H1 (cell line): ENCODE data around the gene SMARCB1. TPM values are rescaled to one million over a fixed set of nuclear protein-coding genes. Genes with fewer than 3 reads are reported as not detected.

Experiments
- CTCF ChIA-PET: fragments of 300-600 bp; sonication (Branson Sonifier 250); formaldehyde crosslinking; loops from one replicate; lab custom pipeline; 2021; ENCODE audit not compliant: partially characterized antibody; lab: Charles Lee
- POLR2A ChIA-PET: fragments of 300-600 bp; sonication (Branson Sonifier 250); formaldehyde crosslinking; loops from one replicate; lab custom pipeline; 2021; ENCODE audit warnings: inconsistent platforms; ENCODE audit not compliant: partially characterized antibody; lab: Charles Lee
- DNase-seq, 2 experiments: peaks; one replicate each; pipeline versions ENCODE4 v3.0.0 to v3.0.0-alpha.2; 2010 to 2022; ENCODE audit warnings: low spot score in 2 of 2, low read depth in 1 of 2, mixed read lengths in 1 of 2
- FAIRE-seq: peaks from 2 replicates; lab custom pipeline; 2011; peaks lifted over from hg19 to GRCh38; lab: Jason Lieb, UNC
- H2AFZ ChIP-seq: 2 replicates; pipeline ENCODE4 v1.8.1; 2012; ENCODE audit warnings: low read length, inconsistent platforms
- H2AK5ac ChIP-seq: 2 replicates; pipeline ENCODE4 v1.6.1; 2013; ENCODE audit warnings: low read depth, low read length
- H2BK120ac ChIP-seq: replicated peaks from 2 replicates; pipeline ENCODE3; 2013; ENCODE audit warnings: low read depth, low read length, inconsistent platforms
- H2BK12ac ChIP-seq: 2 replicates; pipeline ENCODE4 v1.6.1; 2013; ENCODE audit warnings: low read depth, low read length
- H2BK15ac ChIP-seq: 2 replicates; pipeline ENCODE4 v1.6.1; 2013; ENCODE audit warnings: low read length
- H2BK20ac ChIP-seq: 2 replicates; pipeline ENCODE4 v1.6.1; 2013; ENCODE audit warnings: low read length
- H2BK5ac ChIP-seq: 2 replicates; pipeline ENCODE4 v1.6.1; 2013; ENCODE audit warnings: low read depth, low read length
- H3K14ac ChIP-seq: 2 replicates; pipeline ENCODE4 v1.6.1; 2013; ENCODE audit warnings: inconsistent platforms; ENCODE audit not compliant: insufficient read length
- H3K18ac ChIP-seq: 2 replicates; pipeline ENCODE4 v1.6.1; 2013; ENCODE audit warnings: low read length; ENCODE audit errors: extremely low read depth
- H3K23ac ChIP-seq: 2 replicates; pipeline ENCODE4 v1.6.1; 2013; ENCODE audit warnings: inconsistent platforms; ENCODE audit not compliant: insufficient read length
- H3K23me2 ChIP-seq: 2 replicates; pipeline ENCODE4 v1.6.1; 2013; ENCODE audit warnings: low read depth, low read length
- H3K27ac ChIP-seq: 2 replicates; pipeline ENCODE4 v1.6.1; 2011; ENCODE audit warnings: low read depth, low read length, inconsistent platforms
- H3K27me3 ChIP-seq, 4 experiments: replicated peaks in 1 of 4; 1 replicate in 1 of 4; 2 replicates in 3 of 4; pipeline versions ENCODE4 v1.6.1 to v1.8.1; 2011 to 2013; ENCODE audit warnings: low read length in 3 of 4, mild to moderate bottlenecking in 3 of 4, inconsistent platforms in 2 of 4, mixed read lengths in 2 of 4, moderate library complexity in 1 of 4; ENCODE audit not compliant: control insufficient read depth in 3 of 4, insufficient read depth in 3 of 4; ENCODE audit errors: extremely low read depth in 1 of 4
- H3K36me3 ChIP-seq, 4 experiments: 2 replicates each; pipeline versions ENCODE4 v1.6.1 to v1.8.1; 2011 to 2013; ENCODE audit warnings: mild to moderate bottlenecking in 4 of 4, low read length in 3 of 4, moderate library complexity in 2 of 4, control low read depth in 1 of 4, inconsistent platforms in 1 of 4; ENCODE audit not compliant: insufficient read depth in 4 of 4, control insufficient read depth in 2 of 4
- H3K4ac ChIP-seq: replicated peaks from 2 replicates; pipeline ENCODE3; 2013; ENCODE audit warnings: low read length, low read depth, mixed read lengths, inconsistent platforms; ENCODE audit not compliant: insufficient read length
- H3K4me1 ChIP-seq, 4 experiments: replicated peaks in 1 of 4; 1 replicate in 1 of 4; 2 replicates in 3 of 4; pipeline versions ENCODE4 v1.6.1 to v1.8.1; 2011 to 2013; ENCODE audit warnings: low read length in 3 of 4, inconsistent platforms in 2 of 4, mixed read lengths in 1 of 4; ENCODE audit not compliant: insufficient read depth in 4 of 4, control insufficient read depth in 3 of 4
- H3K4me2 ChIP-seq, 2 experiments: 2 replicates each; pipeline versions ENCODE4 v1.6.1 to v1.8.1; 2011 to 2013; ENCODE audit warnings: low read depth in 2 of 2, low read length in 2 of 2, control low read depth in 1 of 2, inconsistent platforms in 1 of 2, mild to moderate bottlenecking in 1 of 2; ENCODE audit not compliant: insufficient read depth in 1 of 2
- H3K4me3 ChIP-seq, 4 experiments: fragments of 200-600, 300-600 bp in 1 of 4; sonication (generic), shearing (Covaris generic), sonication (Bioruptor Twin) in 1 of 4; 2 replicates each; pipeline versions ENCODE4 v1.5.1 to v1.8.1; 2011 to 2016; ENCODE audit warnings: low read length in 4 of 4, low read depth in 3 of 4, control low read depth in 2 of 4, inconsistent platforms in 2 of 4, mild to moderate bottlenecking in 2 of 4, mixed read lengths in 1 of 4, moderate library complexity in 1 of 4; ENCODE audit not compliant: insufficient read depth in 2 of 4; ENCODE audit errors: extremely low read depth in 1 of 4
- H3K56ac ChIP-seq: replicated peaks from 2 replicates; pipeline ENCODE3; 2013; ENCODE audit warnings: low read depth, mild to moderate bottlenecking, mixed read lengths, low read length, inconsistent platforms; ENCODE audit not compliant: insufficient read length
- H3K79me1 ChIP-seq: 2 replicates; pipeline ENCODE4 v1.6.1; 2013; ENCODE audit warnings: low read depth, low read length, control low read depth
- H3K79me2 ChIP-seq, 2 experiments: 2 replicates each; pipeline versions ENCODE4 v1.6.1 to v1.8.1; 2012 to 2013; ENCODE audit warnings: low read length in 2 of 2, mild to moderate bottlenecking in 2 of 2, inconsistent platforms in 1 of 2; ENCODE audit not compliant: insufficient read depth in 2 of 2, control insufficient read depth in 1 of 2
- H3K9ac ChIP-seq, 4 experiments: replicated peaks in 1 of 4; 1 replicate in 1 of 4; 2 replicates in 3 of 4; pipeline versions ENCODE4 v1.6.1 to v1.8.1; 2011 to 2013; ENCODE audit warnings: low read depth in 3 of 4, low read length in 3 of 4, control low read depth in 2 of 4, mild to moderate bottlenecking in 2 of 4, moderate library complexity in 2 of 4, inconsistent platforms in 1 of 4; ENCODE audit errors: extremely low read depth in 1 of 4
- H3K9me3 ChIP-seq, 2 experiments: 2 replicates each; pipeline versions ENCODE4 v1.6.1 to v1.8.1; 2012 to 2013; ENCODE audit warnings: mild to moderate bottlenecking in 2 of 2, moderate library complexity in 2 of 2, control low read depth in 1 of 2, inconsistent platforms in 1 of 2, low read depth in 1 of 2, low read length in 1 of 2, mixed read lengths in 1 of 2; ENCODE audit not compliant: insufficient read depth in 2 of 2
- H4K20me1 ChIP-seq, 2 experiments: replicated peaks in 1 of 2; 2 replicates each; pipeline versions ENCODE3 to v1.8.1; 2011 to 2013; ENCODE audit warnings: inconsistent platforms in 2 of 2, low read length in 2 of 2, mild to moderate bottlenecking in 1 of 2; ENCODE audit not compliant: insufficient read depth in 2 of 2, control insufficient read depth in 1 of 2
- H4K5ac ChIP-seq: 2 replicates; pipeline ENCODE4 v1.6.1; 2013; ENCODE audit warnings: low read length, low read depth, mixed read lengths, inconsistent platforms; ENCODE audit not compliant: insufficient read length
- H4K8ac ChIP-seq: 2 replicates; pipeline ENCODE4 v1.8.0; 2013; ENCODE audit warnings: mild to moderate bottlenecking, moderate library complexity, low read length, inconsistent platforms; ENCODE audit not compliant: insufficient read depth; ENCODE audit errors: extremely low read depth
- H4K91ac ChIP-seq: replicated peaks from 2 replicates; pipeline ENCODE3; 2013; ENCODE audit warnings: low read length, mixed read lengths, inconsistent platforms; ENCODE audit not compliant: insufficient read length
- BRCA1 ChIP-seq: IDR thresholded peaks from 2 replicates; pipeline ENCODE4 v1.6.1; 2012; ENCODE audit warnings: low read depth, low read length, improper control_type of control experiment
- FOSL1 ChIP-seq: IDR thresholded peaks from 2 replicates; pipeline ENCODE4 v1.6.1; 2011; ENCODE audit warnings: mild to moderate bottlenecking, low read depth, low read length, moderate library complexity; ENCODE audit not compliant: insufficient read depth
- RAD21 ChIP-seq, 2 experiments: IDR thresholded peaks in 1 of 2; conservative IDR thresholded peaks in 1 of 2; 2 replicates each; pipeline ENCODE4 v1.6.1; 2011; ENCODE audit warnings: low read depth in 2 of 2, low read length in 2 of 2, improper control_type of control experiment in 1 of 2, inconsistent platforms in 1 of 2, mild to moderate bottlenecking in 1 of 2, moderate library complexity in 1 of 2
- RFX5 ChIP-seq: IDR thresholded peaks from 2 replicates; pipeline ENCODE4 v1.6.1; 2011; ENCODE audit warnings: low read depth, low read length, improper control_type of control experiment, borderline replicate concordance
- TCF12 ChIP-seq: IDR thresholded peaks from 2 replicates; pipeline ENCODE4 v1.6.1; 2011; ENCODE audit warnings: low read depth, mild to moderate bottlenecking, low read length
- ZNF274 ChIP-seq: IDR thresholded peaks from 2 replicates; pipeline ENCODE4 v1.7.0; 2012; ENCODE audit warnings: low read length, borderline replicate concordance; ENCODE audit errors: extremely low read depth
- WGBS, 2 experiments: shearing (Covaris generic) in 1 of 2; methylation state at CpG; one replicate each; pipeline versions ENCODE4 v1.1.6 to v1.1.7; 2013 to 2015; ENCODE audit warnings: low lambda C conversion rate in 2 of 2, mixed read lengths in 2 of 2, inconsistent platforms in 1 of 2, low coverage in 1 of 2, missing lambda C conversion rate in 1 of 2; ENCODE audit not compliant: insufficient replicate concordance in 2 of 2, insufficient coverage in 1 of 2, insufficient read length in 1 of 2; ENCODE audit errors: extremely low coverage in 1 of 2, missing lambda C conversion rate in 1 of 2; 5-methylcytosine and 5-hydroxymethylcytosine counted together
- polyA plus RNA-seq, 7 experiments: library from polyadenylated mRNA; depleted of rRNA in 3 of 7; stranded (reverse) in 5 of 7; unstranded in 2 of 7; fragments of >200 nt in 5 of 7; fragments of 200-250 nt in 2 of 7; gene quantifications; 1 replicate in 5 of 7; 2 replicates in 1 of 7; 4 replicates in 1 of 7; pipeline versions ENCODE4 v1.2.1 to v1.2.3, GENCODE V29; 2011 to 2013; ENCODE audit warnings: missing spikeins in 2 of 7, mixed read lengths in 2 of 7
- total RNA-seq: library from RNA; stranded (reverse); fragmentation: NEBNext Ultra II Directional; extraction: Animal tissue kit (Norgen Biotek cat#: 25700); gene quantifications from 2 replicates; pipeline ENCODE4 v1.2.1, GENCODE V29; 2021
- TF ChIP-seq, protein P1 (sequence below): IDR thresholded peaks from 2 replicates; pipeline ENCODE4 v1.6.1; 2012; ENCODE audit warnings: inconsistent platforms

The SMARCB1 gene
- total and polyA plus RNA-seq, 2 of the 8 experiments (the other 6 are each of a cell fraction or from before 2014, with no cell fraction given) = 116 to 145 TPM

DNA sequence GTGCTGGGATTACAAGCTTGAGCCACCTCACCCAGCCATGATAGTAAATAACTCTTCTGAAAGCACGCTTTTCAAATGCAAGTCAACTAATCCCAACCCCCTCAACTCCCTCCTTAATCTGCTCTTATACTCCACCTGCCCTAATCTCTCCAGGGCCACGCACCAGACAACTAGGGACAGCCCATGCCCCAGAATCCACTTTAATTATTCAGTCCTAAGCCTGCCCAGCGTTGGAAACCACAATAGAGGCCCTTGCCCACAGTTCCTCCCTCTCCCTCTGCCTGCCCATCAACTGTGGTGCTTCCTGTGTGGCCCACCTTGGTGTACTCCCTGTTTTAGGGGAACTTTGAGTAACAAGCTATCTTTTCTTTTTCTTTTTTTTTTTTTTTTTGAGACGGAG, 29.9 kb upstream of the SMARCB1 start:
- 70% methylated on average over 3 of the region's 4 CpGs; no CpG with 5 or more reads in 1 of the 2 experiments for WGBS, 2 experiments
- no peak for FAIRE-seq
- 0 out of 2 replicates have a peak, but pooled peaks cover 2% of the 10 kb centered on the region for H3K23me2 ChIP-seq
- no peak overlapping the region for H3K23ac ChIP-seq
- H4K91ac ChIP-seq = no peak overlapping the region
- H2BK20ac ChIP-seq = no peak overlapping the region
- H3K4me3 ChIP-seq = no peak overlapping the region
- no peaks in the 10 kb centered on the region for H3K79me2 ChIP-seq
- POLR2A ChIA-PET = interaction anchor here (1.8 to 5.3 kb wide), 3 partner anchors 10 to 101 kb away, joined by 5 to 22 read pairs (median 5); partner anchors contain the start of genes CHCHD10 and SLC2A11
- H2BK120ac ChIP-seq = no peak overlapping the region
- no peak overlapping the region for H3K18ac ChIP-seq
- CTCF ChIA-PET = interaction anchor here (0.8 kb wide), 1 partner anchor 20 kb away, joined by 3 read pairs; no protein-coding TSS in a partner anchor
- H2BK12ac ChIP-seq = no peak overlapping the region
- no peaks in the 10 kb centered on the region for H3K79me1 ChIP-seq
- H3K36me3 ChIP-seq = no peaks in the 10 kb centered on the region
- no peaks in the 10 kb centered on the region for H4K20me1 ChIP-seq
- H2BK5ac ChIP-seq = no peak overlapping the region
- 0 out of 2 replicates have a peak overlapping the region, but pooled peaks have one; percentile 61 for H2BK15ac ChIP-seq
- no peaks in the 10 kb centered on the region for H3K27me3 ChIP-seq
- H2AFZ ChIP-seq = no peak overlapping the region
- no peak overlapping the region for H2AK5ac ChIP-seq
- no peak overlapping the region for H3K9ac ChIP-seq
- no peak for DNase-seq
- no peak overlapping the region for H4K5ac ChIP-seq
- H3K4ac ChIP-seq = no peak overlapping the region
- TF ChIP-seq RAD21 (IDR thresholded peaks at IDR 0.05 in 1 of 2, conservative IDR thresholded peaks at IDR 0.05 in 1 of 2; ENCODE audit: low read depth in 2 of 2, low read length in 2 of 2) = no peak
- no peak for TF ChIP-seq TCF12
- no peak for TF ChIP-seq FOSL1
- TF ChIP-seq RFX5 = no peak
- no peak for TF ChIP-seq BRCA1
- TF ChIP-seq, protein P1, sequence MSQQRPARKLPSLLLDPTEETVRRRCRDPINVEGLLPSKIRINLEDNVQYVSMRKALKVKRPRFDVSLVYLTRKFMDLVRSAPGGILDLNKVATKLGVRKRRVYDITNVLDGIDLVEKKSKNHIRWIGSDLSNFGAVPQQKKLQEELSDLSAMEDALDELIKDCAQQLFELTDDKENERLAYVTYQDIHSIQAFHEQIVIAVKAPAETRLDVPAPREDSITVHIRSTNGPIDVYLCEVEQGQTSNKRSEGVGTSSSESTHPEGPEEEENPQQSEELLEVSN = 0 out of 2 replicates have a peak, but pooled peaks have one; percentile 16
- no peak for TF ChIP-seq ZNF274
- peak overlapping the region in 1 of 2 experiments; percentile 28; a peak in 1 of 4 replicates for H3K4me2 ChIP-seq
- H3K14ac ChIP-seq = no peak overlapping the region
- H4K8ac ChIP-seq = no peak overlapping the region
- H3K4me1 ChIP-seq = peaks cover 0 to 6% (median 0%) of the 10 kb centered on the region in 4 experiments; a peak in 3 of 7 replicates
- H3K9me3 ChIP-seq = no peaks in the 10 kb centered on the region
- H3K56ac ChIP-seq = no peak overlapping the region
- no peak overlapping the region for H3K27ac ChIP-seq
